ENCODE data around the gene MTOR. TPM values are rescaled to one million over a fixed set of nuclear protein-coding genes. Genes with fewer than 3 reads are reported as not detected.

MTOR gene
- total RNA-seq, 4 donors from 2014 or later = 22.9 to 51.5 (median 40.3) TPM

DNA sequence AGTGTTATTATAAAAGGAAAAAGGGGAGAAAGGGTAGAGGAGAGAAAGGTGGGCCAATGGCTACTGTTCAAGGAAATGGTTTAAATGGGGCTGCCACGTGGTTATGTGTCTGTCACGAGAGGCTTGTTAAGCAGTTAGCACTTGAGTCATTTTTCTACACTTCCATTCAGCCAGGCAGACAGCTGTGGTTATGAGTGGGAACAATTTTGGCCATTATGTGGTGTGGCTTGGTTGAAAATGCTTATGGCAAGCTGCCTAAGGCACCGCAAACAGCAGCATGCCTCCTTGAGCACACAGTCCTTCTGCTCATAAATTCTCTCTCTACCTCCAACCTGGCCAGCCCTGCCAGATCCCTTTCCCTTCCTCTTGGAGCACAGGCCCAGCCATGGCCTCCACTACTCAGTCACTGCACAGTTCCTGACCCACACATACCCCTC lies 199.4 kb downstream of the MTOR start:
- peaks cover 5 to 9% of the 10 kb centered on the region in 2 donors for H3K4me1 ChIP-seq
- H3K9me3 ChIP-seq = no peaks in the 10 kb centered on the region
- no peak for TF ChIP-seq POLR2A (IDR thresholded peaks at IDR 0.05)
- TF ChIP-seq, protein P1, sequence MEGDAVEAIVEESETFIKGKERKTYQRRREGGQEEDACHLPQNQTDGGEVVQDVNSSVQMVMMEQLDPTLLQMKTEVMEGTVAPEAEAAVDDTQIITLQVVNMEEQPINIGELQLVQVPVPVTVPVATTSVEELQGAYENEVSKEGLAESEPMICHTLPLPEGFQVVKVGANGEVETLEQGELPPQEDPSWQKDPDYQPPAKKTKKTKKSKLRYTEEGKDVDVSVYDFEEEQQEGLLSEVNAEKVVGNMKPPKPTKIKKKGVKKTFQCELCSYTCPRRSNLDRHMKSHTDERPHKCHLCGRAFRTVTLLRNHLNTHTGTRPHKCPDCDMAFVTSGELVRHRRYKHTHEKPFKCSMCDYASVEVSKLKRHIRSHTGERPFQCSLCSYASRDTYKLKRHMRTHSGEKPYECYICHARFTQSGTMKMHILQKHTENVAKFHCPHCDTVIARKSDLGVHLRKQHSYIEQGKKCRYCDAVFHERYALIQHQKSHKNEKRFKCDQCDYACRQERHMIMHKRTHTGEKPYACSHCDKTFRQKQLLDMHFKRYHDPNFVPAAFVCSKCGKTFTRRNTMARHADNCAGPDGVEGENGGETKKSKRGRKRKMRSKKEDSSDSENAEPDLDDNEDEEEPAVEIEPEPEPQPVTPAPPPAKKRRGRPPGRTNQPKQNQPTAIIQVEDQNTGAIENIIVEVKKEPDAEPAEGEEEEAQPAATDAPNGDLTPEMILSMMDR (IDR thresholded peaks at IDR 0.05) = no peak
- intact Hi-C loops (cut with DNase I; ENCODE audit: low total_unique reads) = no loop called here
- no peak overlapping the region for H3K4me3 ChIP-seq
- peak in 1 of 2 donors; percentile 10 for DNase-seq
- H3K27me3 ChIP-seq = no peaks in the 10 kb centered on the region
- no peaks in the 10 kb centered on the region for H3K36me3 ChIP-seq
- no peak overlapping the region for H3K27ac ChIP-seq

- DNase-seq = no peak
- no peaks in the 10 kb centered on the region for H3K36me3 ChIP-seq
- H3K27ac ChIP-seq = no peak overlapping the region
- intact Hi-C loops (cut with DNase I; ENCODE audit: low total_unique reads) = no loop called here
- no peaks in the 10 kb centered on the region for H3K9me3 ChIP-seq
- no peaks in the 10 kb centered on the region for H3K27me3 ChIP-seq
- peaks cover 5 to 9% of the 10 kb centered on the region in 2 donors for H3K4me1 ChIP-seq
- H3K4me3 ChIP-seq = no peak overlapping the region
- TF ChIP-seq POLR2A (IDR thresholded peaks at IDR 0.05) = no peak
- TF ChIP-seq, protein P1 (IDR thresholded peaks at IDR 0.05) = no peak
Measured at GRCh38 chr1:11061652-11062365, 200.5 kb downstream of the MTOR start.

GRCh38 chr1:11059968-11060830 lies 202.2 kb downstream of the MTOR start, which contains the start of gene SRM:
TSS of gene SRM (minus strand) at chr1:11060018. CDS start at chr1:11059943, 75 bp downstream.
- intact Hi-C loops (cut with DNase I; ENCODE audit: low total_unique reads) = no loop called here
- H3K4me1 ChIP-seq = peaks cover 5 to 9% of the 10 kb centered on the region in 2 donors
- peak within 1 kb of the TSS; percentile 46 to 76 for H3K4me3 ChIP-seq
- H3K27me3 ChIP-seq = no peaks in the 10 kb centered on the region
- TF ChIP-seq, protein P1 (IDR thresholded peaks at IDR 0.05) = peak in 3 of 4 experiments; percentile 72 to 89 (median 75)
- peak; percentile 57 to 70 for TF ChIP-seq POLR2A (IDR thresholded peaks at IDR 0.05)
- H3K9me3 ChIP-seq = no peaks in the 10 kb centered on the region
- H3K27ac ChIP-seq = peak within 1 kb of the TSS; percentile 32 to 53
- peak; percentile 83 to 93 for DNase-seq
- no peaks in the 10 kb centered on the region for H3K36me3 ChIP-seq

DNA sequence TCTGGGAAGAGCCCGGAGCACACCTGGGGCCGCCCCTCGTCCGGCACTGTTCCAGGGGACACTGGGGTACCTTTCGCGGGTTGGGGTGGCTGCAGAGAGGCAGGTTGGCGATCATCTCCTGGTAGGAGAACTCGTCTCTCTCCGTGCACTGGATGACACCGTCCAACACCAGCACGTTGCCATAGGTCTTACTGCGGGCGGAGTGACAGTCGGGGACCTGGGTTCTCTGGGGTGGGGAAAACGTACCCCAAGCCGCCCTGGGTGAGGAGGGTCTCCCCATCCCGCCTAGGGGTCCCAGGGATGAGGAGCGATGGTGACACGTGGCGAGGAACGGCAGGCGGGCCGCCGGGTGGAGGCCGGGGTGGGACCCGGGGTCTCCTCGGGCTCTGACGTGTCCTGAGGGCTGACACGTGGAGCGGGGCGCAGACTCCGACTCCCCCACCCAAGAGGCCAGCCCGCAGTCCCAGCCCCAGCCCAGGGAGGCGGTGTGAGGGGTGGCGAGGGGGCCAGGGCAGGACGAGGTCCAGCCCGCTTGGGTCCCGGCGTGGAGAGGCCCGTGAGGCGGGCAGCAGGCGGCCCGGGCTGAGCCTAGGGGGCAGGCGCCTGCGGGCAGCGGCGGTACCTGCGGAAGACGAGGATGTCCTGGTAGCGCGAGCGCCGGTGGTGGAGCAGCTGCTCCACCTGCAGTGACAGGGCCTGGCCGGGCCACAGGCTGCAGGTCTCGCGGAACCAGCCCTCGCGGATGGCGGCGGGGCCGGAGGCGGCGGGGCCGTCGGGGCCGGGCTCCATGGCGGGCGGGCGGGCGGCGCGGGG lies 203.0 kb downstream of the MTOR start:
- Histone ChIP-seq H3K4me3 (peak overlapping the region; percentile 39 to 61), H3K4me1 (peaks cover 5 to 9% of the 10 kb centered on the region in 2 donors), H3K9me3 (no peaks in the 10 kb centered on the region), H3K36me3 (no peaks in the 10 kb centered on the region), H3K27me3 (no peaks in the 10 kb centered on the region), H3K27ac (peak overlapping the region; percentile 13 to 47)
- TF ChIP-seq, protein P1 (IDR thresholded peaks at IDR 0.05) = no peak
- TF ChIP-seq POLR2A (IDR thresholded peaks at IDR 0.05) = no peak
- DNase-seq = peak in 1 of 2 donors; percentile 25
- intact Hi-C loops (cut with DNase I; ENCODE audit: low total_unique reads) = no loop called here
